Activated CD4-positive, alpha-beta T cell treated with anti-CD3 and anti-CD28 coated beads, Interleukin-2, amount 50 U/mL, for 4 hours (primary cell): ENCODE results near the gene ZBTB24.
"Not testable (repeated sequence)": the region's sequence is repeated elsewhere in the genome, so short reads cannot be mapped to it uniquely, and the experiment has no call there.

ENCODE experiments used
- DNase-seq, 2 experiments: peaks; one replicate each; pipeline ENCODE4 v3.0.0-alpha.2; 2020

Gene ZBTB24

GRCh38 chr6:109482905-109483734, at the start of gene ZBTB24:
ZBTB24 (minus strand) TSS chr6:109483219; CDS start chr6:109482026, 1,193 bp downstream.
- peak; percentile 85 for DNase-seq

GRCh38 chr6:109531446-109531845, 48.4 kb upstream of the ZBTB24 start:
- no peak for DNase-seq

- DNase-seq = no peak
These were observed 45.0 kb upstream of the ZBTB24 start for GRCh38 chr6:109527989-109528388.

- DNase-seq = peak; percentile 34 to 37
These were observed 44.0 kb upstream of the ZBTB24 start for GRCh38 chr6:109526905-109527628.

- DNase-seq = no peak
These were observed 41.1 kb upstream of the ZBTB24 start for GRCh38 chr6:109524129-109524528.

- DNase-seq = no peak
These were observed 40.5 kb upstream of the ZBTB24 start for GRCh38 chr6:109523478-109523877.

GRCh38 chr6:109521080-109521479, 38.1 kb upstream of the ZBTB24 start:
- DNase-seq = no peak

- not testable (repeated sequence) for DNase-seq
These were observed 36.6 kb upstream of the ZBTB24 start for GRCh38 chr6:109519647-109520046.

- DNase-seq = no peak
These were observed 33.9 kb upstream of the ZBTB24 start for GRCh38 chr6:109516929-109517328.

- DNase-seq = no peak
These were observed 32.9 kb upstream of the ZBTB24 start for GRCh38 chr6:109515781-109516409.

- DNase-seq = no peak
These were observed 31.9 kb upstream of the ZBTB24 start for GRCh38 chr6:109514946-109515345.

- DNase-seq = no peak
These were observed 30.6 kb upstream of the ZBTB24 start for GRCh38 chr6:109513571-109514071.

- DNase-seq = no peak
These were observed 29.3 kb upstream of the ZBTB24 start for GRCh38 chr6:109512271-109512817.

- no peak for DNase-seq
These were observed 28.8 kb upstream of the ZBTB24 start for GRCh38 chr6:109511832-109512231.

GRCh38 chr6:109510358-109510757, 27.3 kb upstream of the ZBTB24 start:
- no peak for DNase-seq

GRCh38 chr6:109508166-109508860, 25.3 kb upstream of the ZBTB24 start:
- no peak for DNase-seq

GRCh38 chr6:109507490-109508072, 24.6 kb upstream of the ZBTB24 start:
- no peak for DNase-seq

GRCh38 chr6:109506841-109507240, 23.8 kb upstream of the ZBTB24 start:
- DNase-seq = no peak

GRCh38 chr6:109506314-109506713, 23.3 kb upstream of the ZBTB24 start:
- no peak for DNase-seq

- DNase-seq = no peak
These were observed 20.6 kb upstream of the ZBTB24 start for GRCh38 chr6:109503327-109504224.

GRCh38 chr6:109498936-109499335, 15.9 kb upstream of the ZBTB24 start:
- DNase-seq = no peak
